ENCODE measurements around the gene PTPRN2. TPM values are rescaled to one million over a fixed set of nuclear protein-coding genes. Genes with fewer than 3 reads are reported as not detected.

PTPRN2 gene
- total and polyA plus RNA-seq, 2 of the 8 experiments (the other 6 are each of a cell fraction or from before 2014, with no cell fraction given) = 2.6 to 4.5 TPM

DNA sequence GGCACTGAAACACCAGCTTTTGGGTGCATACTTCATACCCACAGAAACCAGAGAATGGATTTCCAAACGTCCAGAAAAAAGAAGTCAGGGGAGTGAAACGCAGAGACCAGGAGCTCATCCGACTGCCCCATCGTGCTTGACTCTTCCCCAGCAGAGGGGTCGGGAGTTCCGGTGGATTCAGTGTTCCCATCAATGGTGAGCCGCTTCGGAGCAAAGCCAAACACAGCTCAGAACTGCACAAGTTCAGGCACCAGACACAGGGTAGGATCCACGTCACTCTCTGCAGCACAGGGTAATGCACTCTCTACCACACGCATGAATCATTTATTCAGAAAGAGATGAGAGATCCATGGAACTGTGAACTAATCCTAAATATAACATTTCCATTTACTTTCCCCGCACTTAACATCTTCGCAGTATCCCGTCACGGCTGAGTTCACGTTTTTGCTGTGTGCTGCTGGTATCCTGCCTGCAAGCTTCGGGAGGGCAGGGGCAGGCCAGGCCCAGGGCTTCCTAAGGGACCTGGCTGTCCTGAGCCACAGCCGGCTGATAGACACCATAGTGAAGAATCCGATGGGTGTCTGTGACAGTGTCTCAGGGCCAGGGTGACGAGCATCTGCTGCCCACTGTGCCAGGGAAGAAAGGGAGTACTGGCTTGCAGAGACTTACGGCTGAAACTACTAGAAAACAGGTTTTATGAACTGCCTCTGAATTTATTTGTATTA, 545.3 kb downstream of the PTPRN2 start (continued):
- TF ChIP-seq, protein P1, sequence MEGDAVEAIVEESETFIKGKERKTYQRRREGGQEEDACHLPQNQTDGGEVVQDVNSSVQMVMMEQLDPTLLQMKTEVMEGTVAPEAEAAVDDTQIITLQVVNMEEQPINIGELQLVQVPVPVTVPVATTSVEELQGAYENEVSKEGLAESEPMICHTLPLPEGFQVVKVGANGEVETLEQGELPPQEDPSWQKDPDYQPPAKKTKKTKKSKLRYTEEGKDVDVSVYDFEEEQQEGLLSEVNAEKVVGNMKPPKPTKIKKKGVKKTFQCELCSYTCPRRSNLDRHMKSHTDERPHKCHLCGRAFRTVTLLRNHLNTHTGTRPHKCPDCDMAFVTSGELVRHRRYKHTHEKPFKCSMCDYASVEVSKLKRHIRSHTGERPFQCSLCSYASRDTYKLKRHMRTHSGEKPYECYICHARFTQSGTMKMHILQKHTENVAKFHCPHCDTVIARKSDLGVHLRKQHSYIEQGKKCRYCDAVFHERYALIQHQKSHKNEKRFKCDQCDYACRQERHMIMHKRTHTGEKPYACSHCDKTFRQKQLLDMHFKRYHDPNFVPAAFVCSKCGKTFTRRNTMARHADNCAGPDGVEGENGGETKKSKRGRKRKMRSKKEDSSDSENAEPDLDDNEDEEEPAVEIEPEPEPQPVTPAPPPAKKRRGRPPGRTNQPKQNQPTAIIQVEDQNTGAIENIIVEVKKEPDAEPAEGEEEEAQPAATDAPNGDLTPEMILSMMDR (IDR thresholded peaks at IDR 0.05; ENCODE audit: control extremely low read depth in 1 of 3, insufficient read depth in 1 of 3, low read depth in 1 of 3, low read length in 3 of 3) = no peak
- TF ChIP-seq POLR2AphosphoS5 (IDR thresholded peaks at IDR 0.05; ENCODE audit: low read depth, low read length) = no peak
- TF ChIP-seq, protein P2, sequence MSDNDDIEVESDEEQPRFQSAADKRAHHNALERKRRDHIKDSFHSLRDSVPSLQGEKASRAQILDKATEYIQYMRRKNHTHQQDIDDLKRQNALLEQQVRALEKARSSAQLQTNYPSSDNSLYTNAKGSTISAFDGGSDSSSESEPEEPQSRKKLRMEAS (IDR thresholded peaks at IDR 0.05) = no peak
- TF ChIP-seq JUND (IDR thresholded peaks at IDR 0.05; ENCODE audit: low read length) = no peak
- no peak for TF ChIP-seq TEAD4 (IDR thresholded peaks at IDR 0.05; ENCODE audit: low read depth, low read length)
- TF ChIP-seq BACH1 (IDR thresholded peaks at IDR 0.05; ENCODE audit: low read length) = no peak
- no peak for TF ChIP-seq EZH2 (IDR thresholded peaks at IDR 0.05; ENCODE audit: low read depth, low read length, severe bottlenecking)

Data from H1 (cell line).